Stomach (tissue), 9 donors: ENCODE data around the gene DENND6B. TPM values are rescaled to one million over a fixed set of nuclear protein-coding genes. Genes with fewer than 3 reads are reported as not detected.

Experiments used
- DNase-seq, 2 donors: peaks; one replicate each; pipeline versions ENCODE4 v3.0.0 to v3.0.0-alpha.2; 2013 to 2019
- H3K27ac ChIP-seq, 5 donors: fragments of 200-600 bp in 4 of 5; sonication (generic) in 4 of 5; one replicate each; pipeline ENCODE4 v1.5.1; 2013 to 2019; ENCODE audit warnings: mild to moderate bottlenecking in 1 of 5, moderate library complexity in 1 of 5
- H3K27me3 ChIP-seq, 3 donors: fragments of 200-600 bp; sonication (generic); one replicate each; pipeline ENCODE4 v1.5.1; 2017 to 2019; ENCODE audit warnings: mixed run types in 1 of 3
- H3K36me3 ChIP-seq, 4 donors: fragments of 200-600 bp; sonication (generic); 1 replicate in 3 of 4; 2 replicates in 1 of 4; pipeline ENCODE4 v1.5.1; 2016 to 2019
- H3K4me1 ChIP-seq, 4 donors: fragments of 200-600 bp; sonication (generic); one replicate each; pipeline ENCODE4 v1.5.1; 2016 to 2019
- H3K4me3 ChIP-seq, 4 donors: fragments of 200-600 bp; sonication (generic) in 3 of 4; one replicate each; pipeline ENCODE4 v1.5.1; 2016 to 2019; ENCODE audit warnings: mild to moderate bottlenecking in 1 of 4
- H3K9me3 ChIP-seq, 4 donors: fragments of 200-600 bp; sonication (generic); one replicate each; pipeline ENCODE4 v1.5.1; 2016 to 2019
- EP300 ChIP-seq: sonication (generic); formaldehyde crosslinking; IDR thresholded peaks from one replicate; pipeline ENCODE4 v1.6.1; 2017; ENCODE audit warnings: antibody characterized with exemption
- POLR2A ChIP-seq, 4 donors: fragments of 450-650 bp; IDR thresholded peaks; one replicate each; pipeline ENCODE4 v1.6.1; 2016; ENCODE audit warnings: antibody characterized with exemption in 4 of 4, control low read depth in 2 of 4, mild to moderate bottlenecking in 1 of 4, moderate library complexity in 1 of 4
- POLR2AphosphoS5 ChIP-seq, 3 donors: sonication (generic); formaldehyde crosslinking; IDR thresholded peaks; one replicate each; pipeline ENCODE4 v1.6.1; 2016; ENCODE audit warnings: antibody characterized with exemption in 3 of 3
- WGBS, 5 donors: extraction: QIAGEN DNeasy Blood & Tissue Kit in 3 of 5; methylation state at CpG; one replicate each; pipeline versions ENCODE4 v1.1.5 to v1.1.7; 2013 to 2018; 5-methylcytosine and 5-hydroxymethylcytosine counted together
- intact Hi-C: fragments of 100-400 bp; cut with DNase I; formaldehyde crosslinking; loops from one replicate; pipeline ENCODE4 v1.15.1; 2023; ENCODE audit warnings: low total_unique reads
- polyA plus RNA-seq, 3 donors: library from polyadenylated mRNA; stranded (reverse); fragments of 200-250 nt; gene quantifications; one replicate each; pipeline ENCODE4 v1.2.3, GENCODE V29; 2013
- total RNA-seq, 5 donors: library from RNA; depleted of rRNA; stranded (reverse); fragments of >200 nt; gene quantifications; one replicate each; pipeline versions ENCODE4 v1.1.0 to v1.2.3, GENCODE V29; 2014 to 2016
- TF ChIP-seq, protein P1 (sequence below), 7 experiments: fragments of 450-650 bp in 4 of 7; fragments of 200-600 bp in 3 of 7; sonication (generic) in 3 of 7; IDR thresholded peaks; one replicate each; pipeline ENCODE4 v1.5.1; 2016 to 2019; ENCODE audit warnings: antibody characterized with exemption in 7 of 7, control low read depth in 2 of 7, mild to moderate bottlenecking in 1 of 7
- donor health status: healthy with polysubstance abuse.
- donor health status: Bipolar disorder and iron deficiency.
- donor health status: healthy.

DENND6B gene
- total and polyA plus RNA-seq, 8 donors = 2.0 to 13.4 (median 4.0) TPM

DNA sequence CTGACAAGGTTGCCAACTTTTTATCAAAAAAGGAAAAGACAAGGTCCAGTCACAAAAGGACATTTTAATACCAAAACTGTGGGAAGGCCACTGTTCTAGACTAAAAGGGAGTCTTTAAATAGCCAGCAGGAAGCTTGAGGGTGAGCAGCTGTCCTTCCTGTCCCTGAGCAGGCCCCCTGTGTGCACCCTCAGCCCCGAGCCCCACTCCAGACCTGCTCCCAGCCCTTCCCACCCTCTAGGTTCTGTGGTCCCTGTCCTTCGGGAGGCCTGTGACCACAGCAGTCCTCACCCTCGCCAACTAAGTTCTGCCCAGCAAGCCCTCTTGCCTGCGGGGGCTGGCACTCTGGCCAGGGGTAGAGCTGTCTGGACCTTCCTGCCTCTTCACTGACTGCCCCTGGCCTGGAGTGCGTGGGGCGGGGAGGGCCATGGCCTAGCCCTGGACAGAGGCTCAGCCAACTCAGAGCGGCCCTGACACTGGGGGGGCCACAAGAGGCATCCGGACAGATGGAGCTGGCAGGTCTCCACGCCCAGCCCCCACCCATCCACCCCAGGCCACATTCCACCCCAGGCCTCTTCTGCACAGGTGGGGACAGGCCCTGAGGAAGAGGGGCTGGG, 17.7 kb downstream of the DENND6B start:
- 59 to 69% (median 62%) methylated on average over 9 of the region's 9 CpGs for WGBS, 5 donors
- intact Hi-C loops = no loop called here
- Histone ChIP-seq H3K4me3 (no peak overlapping the region), H3K4me1 (peaks cover 29 to 53% (median 46%) of the 10 kb centered on the region in 4 donors), H3K36me3 (peaks cover 0 to 16% (median 4%) of the 10 kb centered on the region in 4 donors), H3K27ac (peak overlapping the region; percentile 71 to 96 (median 94)), H3K9me3 (no peaks in the 10 kb centered on the region), H3K27me3 (peaks cover 0 to 6% (median 0%) of the 10 kb centered on the region in 3 donors)
- DNase-seq = no peak
- TF ChIP-seq, protein P1, sequence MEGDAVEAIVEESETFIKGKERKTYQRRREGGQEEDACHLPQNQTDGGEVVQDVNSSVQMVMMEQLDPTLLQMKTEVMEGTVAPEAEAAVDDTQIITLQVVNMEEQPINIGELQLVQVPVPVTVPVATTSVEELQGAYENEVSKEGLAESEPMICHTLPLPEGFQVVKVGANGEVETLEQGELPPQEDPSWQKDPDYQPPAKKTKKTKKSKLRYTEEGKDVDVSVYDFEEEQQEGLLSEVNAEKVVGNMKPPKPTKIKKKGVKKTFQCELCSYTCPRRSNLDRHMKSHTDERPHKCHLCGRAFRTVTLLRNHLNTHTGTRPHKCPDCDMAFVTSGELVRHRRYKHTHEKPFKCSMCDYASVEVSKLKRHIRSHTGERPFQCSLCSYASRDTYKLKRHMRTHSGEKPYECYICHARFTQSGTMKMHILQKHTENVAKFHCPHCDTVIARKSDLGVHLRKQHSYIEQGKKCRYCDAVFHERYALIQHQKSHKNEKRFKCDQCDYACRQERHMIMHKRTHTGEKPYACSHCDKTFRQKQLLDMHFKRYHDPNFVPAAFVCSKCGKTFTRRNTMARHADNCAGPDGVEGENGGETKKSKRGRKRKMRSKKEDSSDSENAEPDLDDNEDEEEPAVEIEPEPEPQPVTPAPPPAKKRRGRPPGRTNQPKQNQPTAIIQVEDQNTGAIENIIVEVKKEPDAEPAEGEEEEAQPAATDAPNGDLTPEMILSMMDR (IDR thresholded peaks at IDR 0.05) = no peak
- TF ChIP-seq POLR2A (IDR thresholded peaks at IDR 0.05) (no peak), EP300 (no peak), POLR2AphosphoS5 (IDR thresholded peaks at IDR 0.05) (no peak)

- Histone ChIP-seq H3K36me3 (peaks cover 0 to 12% (median 4%) of the 10 kb centered on the region in 4 donors), H3K27me3 (peaks cover 0 to 6% (median 0%) of the 10 kb centered on the region in 3 donors), H3K4me1 (peaks cover 34 to 53% (median 48%) of the 10 kb centered on the region in 4 donors), H3K9me3 (no peaks in the 10 kb centered on the region), H3K27ac (peak overlapping the region; percentile 75 to 96 (median 94)), H3K4me3 (peak overlapping the region in 1 of 4 donors; percentile 88)
- peak in 1 of 2 donors; percentile 79 for DNase-seq
- TF ChIP-seq POLR2AphosphoS5 (IDR thresholded peaks at IDR 0.05) = peak in 2 of 3 donors; percentile 7 to 13
- TF ChIP-seq EP300 = no peak
- intact Hi-C loops = no loop called here
- 45 to 60% (median 56%) methylated on average over 6 to 7 of the region's 7 CpGs for WGBS, 5 donors
Measured at GRCh38 chr22:50308597-50308935, 18.2 kb downstream of the DENND6B start.

- Histone ChIP-seq H3K27ac (peak overlapping the region; percentile 75 to 96 (median 94)), H3K27me3 (peaks cover 0 to 6% (median 0%) of the 10 kb centered on the region in 3 donors), H3K9me3 (no peaks in the 10 kb centered on the region), H3K36me3 (peaks cover 0 to 12% (median 4%) of the 10 kb centered on the region in 4 donors), H3K4me3 (peak overlapping the region in 2 of 4 donors; percentile 9 to 88), H3K4me1 (peaks cover 40 to 55% (median 52%) of the 10 kb centered on the region in 4 donors)
- intact Hi-C loops = no loop called here
- TF ChIP-seq, protein P1 (IDR thresholded peaks at IDR 0.05) = no peak
- TF ChIP-seq POLR2A (IDR thresholded peaks at IDR 0.05) = no peak
- TF ChIP-seq EP300 = no peak
- TF ChIP-seq POLR2AphosphoS5 (IDR thresholded peaks at IDR 0.05) = no peak
- DNase-seq = peak in 1 of 2 donors; percentile 58
- WGBS, 5 donors = 40 to 49% (median 44%) methylated on average over 13 to 19 of the region's 19 CpGs
Measured at GRCh38 chr22:50307890-50308596, 18.8 kb downstream of the DENND6B start.

- peak; percentile 84 to 96 for DNase-seq
- TF ChIP-seq POLR2AphosphoS5 (IDR thresholded peaks at IDR 0.05) (peak in 2 of 3 donors; percentile 85 to 87), EP300 (no peak), POLR2A (IDR thresholded peaks at IDR 0.05) (no peak)
- TF ChIP-seq, protein P1 (IDR thresholded peaks at IDR 0.05) = no peak
- peaks cover 49 to 65% (median 62%) of the 10 kb centered on the region in 4 donors for H3K4me1 ChIP-seq
- H3K27me3 ChIP-seq = peaks cover 0 to 6% (median 0%) of the 10 kb centered on the region in 3 donors
- intact Hi-C loops = no loop called here
- no peaks in the 10 kb centered on the region for H3K9me3 ChIP-seq
- H3K4me3 ChIP-seq = peak within 1 kb of the TSS; percentile 84 to 94 (median 87)
- WGBS, 5 donors = 0 to 2% (median 0%) methylated on average over 8 to 100 of the region's 105 CpGs
- peak within 1 kb of the TSS; percentile 94 to 96 (median 95) for H3K27ac ChIP-seq
- H3K36me3 ChIP-seq = peaks cover 0 to 9% (median 3%) of the 10 kb centered on the region in 4 donors
Measured at GRCh38 chr22:50306753-50307749, 19.8 kb downstream of the DENND6B start, which contains the start of gene PLXNB2. TSS of gene PLXNB2 (minus strand) at chr22:50307646. CDS start at chr22:50290584, 17,062 bp downstream.
